ENCODE data around the gene KIAA1549. TPM values are rescaled to one million over a fixed set of nuclear protein-coding genes. Genes with fewer than 3 reads are reported as not detected.

Gene KIAA1549
- total RNA-seq, 1 experiment from 2014 or later, result 18.7 TPM

- no peak for TF ChIP-seq ZNF423 (CRISPR knock-in tag; IDR thresholded peaks at IDR 0.05)
- no peak for TF ChIP-seq FOXK1 (CRISPR knock-in tag; IDR thresholded peaks at IDR 0.05)
- no peak for TF ChIP-seq ZNF512 (CRISPR knock-in tag; IDR thresholded peaks at IDR 0.05; ENCODE audit: borderline replicate concordance)
- TF ChIP-seq ZNF219 (CRISPR knock-in tag; IDR thresholded peaks at IDR 0.05; ENCODE audit: borderline replicate concordance), result no peak
These were observed 146.1 kb downstream of the KIAA1549 start (continued) for GRCh38 chr7:138835087-138835486.

- H3K36me3 Mint-ChIP-seq, result peaks cover 23% of the 10 kb centered on the region
- H3K4me3 Mint-ChIP-seq, result no peak overlapping the region
- H3K27me3 Mint-ChIP-seq (ENCODE audit: low read depth), result no peaks in the 10 kb centered on the region
- peaks cover 14% of the 10 kb centered on the region for H3K4me1 Mint-ChIP-seq
- POLR2A ChIA-PET, result no interaction called here
- H3K9me3 Mint-ChIP-seq, result no peaks in the 10 kb centered on the region
- no peak overlapping the region; the same call in 1 of the 2 replicates for H3K27ac Mint-ChIP-seq
- TF ChIP-seq TCF7 (CRISPR knock-in tag; IDR thresholded peaks at IDR 0.05; ENCODE audit: low read depth) (no peak), PRDM15 (CRISPR knock-in tag; IDR thresholded peaks at IDR 0.05) (no peak), ATF2 (CRISPR knock-in tag; IDR thresholded peaks at IDR 0.05; ENCODE audit: borderline replicate concordance, low read depth) (no peak), JAZF1 (CRISPR knock-in tag; IDR thresholded peaks at IDR 0.05) (no peak), TP53 (CRISPR knock-in tag; IDR thresholded peaks at IDR 0.05) (no peak), ELF4 (CRISPR knock-in tag; IDR thresholded peaks at IDR 0.05; ENCODE audit: low read depth) (no peak), NFYB (CRISPR knock-in tag; conservative IDR thresholded peaks at IDR 0.05; ENCODE audit: low read depth) (no peak), ZNF512 (CRISPR knock-in tag; IDR thresholded peaks at IDR 0.05; ENCODE audit: borderline replicate concordance) (no peak), ATF3 (CRISPR knock-in tag; conservative IDR thresholded peaks at IDR 0.05) (no peak), NR3C1 (CRISPR knock-in tag; conservative IDR thresholded peaks at IDR 0.05; ENCODE audit: low read depth) (no peak), ZNF263 (CRISPR knock-in tag; IDR thresholded peaks at IDR 0.05; ENCODE audit: low read depth) (no peak), STAT6 (CRISPR knock-in tag; conservative IDR thresholded peaks at IDR 0.05; ENCODE audit: low read depth) (no peak), ZNF281 (CRISPR knock-in tag; IDR thresholded peaks at IDR 0.05) (no peak), PREB (CRISPR knock-in tag; IDR thresholded peaks at IDR 0.05; ENCODE audit: borderline replicate concordance) (no peak), OVOL2 (CRISPR knock-in tag; IDR thresholded peaks at IDR 0.05; ENCODE audit: borderline replicate concordance) (no peak)
- CTCF ChIA-PET, result no interaction called here
- ATAC-seq (no peak), DNase-seq (ENCODE audit: low spot score) (no peak)
These were observed 146.6 kb downstream of the KIAA1549 start for GRCh38 chr7:138834583-138834982.

Data from WTC11 (cell line).